Activated T-helper 1 cell treated with anti-CD3 and anti-CD28 coated beads, Interleukin-12 subunit alpha, Interleukin-12 subunit beta, Interleukin-2, Interleukin-4 antibody, amounts not matched to agents 30 ng/mL and 10 ng/mL and 1 ng/mL, durations not matched to agents 14 hours and 24 hours and 36 hours (primary cell): ENCODE results near the gene PIGN. TPM values are rescaled to one million over a fixed set of nuclear protein-coding genes. Genes with fewer than 3 reads are reported as not detected.
"Not testable (repeated sequence)": the region's sequence is repeated elsewhere in the genome, so short reads cannot be mapped to it uniquely, and the experiment has no call there.

Experiments used
- DNase-seq: peaks from one replicate; pipeline ENCODE4 v3.0.0; 2021; ENCODE audit warnings: low spot score
- H3K27ac Mint-ChIP-seq: one replicate; pipeline ENCODE4 v1.8.0; 2021; ENCODE audit warnings: mild to moderate bottlenecking, mixed read lengths
- H3K27me3 Mint-ChIP-seq: one replicate; pipeline ENCODE4 v1.8.0; 2022; ENCODE audit warnings: mild to moderate bottlenecking, moderate library complexity, mixed read lengths; ENCODE audit not compliant: insufficient read depth
- H3K36me3 Mint-ChIP-seq: one replicate; pipeline ENCODE4 v1.8.0; 2021; ENCODE audit warnings: low read depth, mixed read lengths
- H3K4me1 Mint-ChIP-seq: one replicate; pipeline ENCODE4 v1.8.0; 2021; ENCODE audit warnings: low read depth, mixed read lengths
- H3K4me3 Mint-ChIP-seq: one replicate; pipeline ENCODE4 v1.8.0; 2021; ENCODE audit warnings: mild to moderate bottlenecking, moderate library complexity, mixed read lengths
- H3K9me3 Mint-ChIP-seq: one replicate; pipeline ENCODE4 v1.8.0; 2021; ENCODE audit warnings: mixed read lengths
- intact Hi-C: fragments of 100-400 bp; cut with micrococcal nuclease; formaldehyde crosslinking; loops from one replicate; pipeline ENCODE4 v1.15.1; 2024
- total RNA-seq: library from RNA; stranded (reverse); gene quantifications from 2 replicates; pipeline ENCODE4 v1.2.3, GENCODE V29; 2022

PIGN gene
- total RNA-seq, 1 donor from 2014 or later, result 28.5 TPM

- H3K9me3 Mint-ChIP-seq, result peaks cover 17% of the 10 kb centered on the region
- peaks cover 10% of the 10 kb centered on the region for H3K4me1 Mint-ChIP-seq
- intact Hi-C loops, DNase-seq, H3K27me3 Mint-ChIP-seq, H3K4me3 Mint-ChIP-seq, H3K27ac Mint-ChIP-seq: not testable (repeated sequence)
- H3K36me3 Mint-ChIP-seq, result peaks cover 15% of the 10 kb centered on the region
Measured at GRCh38 chr18:62166524-62166923, 20.3 kb downstream of the PIGN start.

- Mint-ChIP-seq H3K4me1 (peaks cover 10% of the 10 kb centered on the region), H3K27me3 (no peaks in the 10 kb centered on the region), H3K4me3 (no peak overlapping the region)
Measured at GRCh38 chr18:62165583-62165982, 21.3 kb downstream of the PIGN start.

GRCh38 chr18:62164855-62165487 lies 21.9 kb downstream of the PIGN start:
- Mint-ChIP-seq H3K4me3 (no peak overlapping the region), H3K27me3 (no peaks in the 10 kb centered on the region)

More at GRCh38 chr18:62165583-62165982, 21.3 kb downstream of the PIGN start:
- Mint-ChIP-seq H3K36me3 (peaks cover 15% of the 10 kb centered on the region), H3K27ac (no peak overlapping the region), H3K9me3 (peaks cover 17% of the 10 kb centered on the region)
- intact Hi-C loops, result no loop called here
- no peak for DNase-seq

GRCh38 chr18:62164310-62164709 lies 22.5 kb downstream of the PIGN start:
- H3K4me3 Mint-ChIP-seq, result no peak overlapping the region
- intact Hi-C loops, result no loop called here
- DNase-seq, result no peak
- H3K4me1 Mint-ChIP-seq, result peaks cover 10% of the 10 kb centered on the region
- H3K9me3 Mint-ChIP-seq, result peaks cover 17% of the 10 kb centered on the region
- no peaks in the 10 kb centered on the region for H3K27me3 Mint-ChIP-seq
- no peak overlapping the region for H3K27ac Mint-ChIP-seq
- peaks cover 16% of the 10 kb centered on the region for H3K36me3 Mint-ChIP-seq

More at GRCh38 chr18:62164855-62165487, 21.9 kb downstream of the PIGN start:
- H3K4me1 Mint-ChIP-seq, result peaks cover 10% of the 10 kb centered on the region
- H3K27ac Mint-ChIP-seq, result no peak overlapping the region
- DNase-seq, result no peak
- H3K36me3 Mint-ChIP-seq, result peaks cover 13% of the 10 kb centered on the region
- intact Hi-C loops, result no loop called here
- peaks cover 17% of the 10 kb centered on the region for H3K9me3 Mint-ChIP-seq

- Mint-ChIP-seq H3K36me3 (peaks cover 11% of the 10 kb centered on the region), H3K9me3 (no peaks in the 10 kb centered on the region), H3K4me1 (no peaks in the 10 kb centered on the region), H3K4me3 (no peak overlapping the region), H3K27me3 (no peaks in the 10 kb centered on the region), H3K27ac (no peak overlapping the region)
- no peak for DNase-seq
- intact Hi-C loops, result no loop called here
Measured at GRCh38 chr18:62157843-62158242, 29.0 kb downstream of the PIGN start.

GRCh38 chr18:62152844-62153243 lies 34.0 kb downstream of the PIGN start:
- no peak for DNase-seq
- Mint-ChIP-seq H3K4me1 (no peaks in the 10 kb centered on the region), H3K27ac (no peak overlapping the region), H3K36me3 (peaks cover 4% of the 10 kb centered on the region), H3K27me3 (no peaks in the 10 kb centered on the region), H3K4me3 (no peak overlapping the region), H3K9me3 (no peaks in the 10 kb centered on the region)
- intact Hi-C loops, result no loop called here

- DNase-seq, result no peak
- no peaks in the 10 kb centered on the region for H3K4me1 Mint-ChIP-seq
- intact Hi-C loops, result no loop called here
- H3K27me3 Mint-ChIP-seq, result no peaks in the 10 kb centered on the region
- no peak overlapping the region for H3K27ac Mint-ChIP-seq
- H3K36me3 Mint-ChIP-seq, result peaks cover 5% of the 10 kb centered on the region
- H3K9me3 Mint-ChIP-seq, result no peaks in the 10 kb centered on the region
- H3K4me3 Mint-ChIP-seq, result no peak overlapping the region
Measured at GRCh38 chr18:62151068-62151771, 35.6 kb downstream of the PIGN start.

- DNase-seq, result no peak
- Mint-ChIP-seq H3K36me3 (peaks cover 14% of the 10 kb centered on the region), H3K27me3 (no peaks in the 10 kb centered on the region), H3K4me3 (no peak overlapping the region), H3K27ac (no peak overlapping the region), H3K9me3 (no peaks in the 10 kb centered on the region), H3K4me1 (no peaks in the 10 kb centered on the region)
- intact Hi-C loops, result no loop called here
Measured at GRCh38 chr18:62144338-62144737, 42.5 kb downstream of the PIGN start.

- peaks cover 8% of the 10 kb centered on the region for H3K36me3 Mint-ChIP-seq
Measured at GRCh38 chr18:62140259-62140658, 46.6 kb downstream of the PIGN start.

GRCh38 chr18:62138461-62139235 lies 48.2 kb downstream of the PIGN start:
- no peak overlapping the region for H3K27ac Mint-ChIP-seq
- no peak for DNase-seq
- no peak overlapping the region for H3K4me3 Mint-ChIP-seq
- intact Hi-C loops, result no loop called here
- no peaks in the 10 kb centered on the region for H3K9me3 Mint-ChIP-seq
- H3K36me3 Mint-ChIP-seq, result peaks cover 4% of the 10 kb centered on the region
- H3K4me1 Mint-ChIP-seq, result no peaks in the 10 kb centered on the region
- no peaks in the 10 kb centered on the region for H3K27me3 Mint-ChIP-seq

More at GRCh38 chr18:62140259-62140658, 46.6 kb downstream of the PIGN start:
- H3K4me3 Mint-ChIP-seq, result no peak overlapping the region
- H3K27ac Mint-ChIP-seq, result no peak overlapping the region
- H3K4me1 Mint-ChIP-seq, result no peaks in the 10 kb centered on the region
- intact Hi-C loops, result no loop called here
- H3K9me3 Mint-ChIP-seq, result no peaks in the 10 kb centered on the region
- DNase-seq, result no peak
- no peaks in the 10 kb centered on the region for H3K27me3 Mint-ChIP-seq

- H3K36me3 Mint-ChIP-seq, result peaks cover 7% of the 10 kb centered on the region
- DNase-seq, result peak; percentile 31
- no peaks in the 10 kb centered on the region for H3K27me3 Mint-ChIP-seq
- intact Hi-C loops, result loop anchor here (1.0 kb wide), 6 partner anchors 230 to 809 kb away; no protein-coding TSS in a partner anchor
- no peak overlapping the region for H3K27ac Mint-ChIP-seq
- no peaks in the 10 kb centered on the region for H3K4me1 Mint-ChIP-seq
- H3K4me3 Mint-ChIP-seq, result no peak overlapping the region
- H3K9me3 Mint-ChIP-seq, result no peaks in the 10 kb centered on the region
Measured at GRCh38 chr18:62131301-62131909, 55.5 kb downstream of the PIGN start.

- Mint-ChIP-seq H3K4me1 (no peaks in the 10 kb centered on the region), H3K36me3 (peaks cover 5% of the 10 kb centered on the region), H3K27me3 (no peaks in the 10 kb centered on the region), H3K27ac (no peak overlapping the region), H3K9me3 (no peaks in the 10 kb centered on the region), H3K4me3 (no peak overlapping the region)
- no peak for DNase-seq
- intact Hi-C loops, result no loop called here
Measured at GRCh38 chr18:62128157-62128556, 58.7 kb downstream of the PIGN start.
